Gastroesophageal sphincter (tissue), 4 donors: ENCODE results near the gene ZNF17. TPM values are rescaled to one million over a fixed set of nuclear protein-coding genes. Genes with fewer than 3 reads are reported as not detected.

Experiments used
- ATAC-seq: fragments of 150-250 bp; one replicate; pipeline ENCODE4 v1.9.1; 2016; ENCODE audit warnings: mild to moderate bottlenecking, moderate library complexity
- H3K27ac ChIP-seq, 4 donors: fragments of 200-600 bp; sonication (generic) in 3 of 4; 1 replicate in 3 of 4; 2 replicates in 1 of 4; pipeline ENCODE4 v1.5.1; 2016 to 2019
- H3K27me3 ChIP-seq: fragments of 200-600 bp; sonication (generic); one replicate; pipeline ENCODE4 v1.5.1; 2019
- H3K36me3 ChIP-seq, 2 donors: fragments of 200-600 bp; sonication (generic); one replicate each; pipeline ENCODE4 v1.5.1; 2019; ENCODE audit warnings: control low read depth in 1 of 2
- H3K4me1 ChIP-seq, 3 donors: fragments of 200-600 bp; sonication (generic); 1 replicate in 2 of 3; 2 replicates in 1 of 3; pipeline ENCODE4 v1.5.1; 2016 to 2019; ENCODE audit warnings: control low read depth in 2 of 3
- H3K4me3 ChIP-seq, 2 donors: fragments of 200-600 bp; sonication (generic); one replicate each; pipeline ENCODE4 v1.5.1; 2019; ENCODE audit warnings: mild to moderate bottlenecking in 1 of 2, moderate library complexity in 1 of 2
- H3K9me3 ChIP-seq, 3 donors: fragments of 200-600 bp; sonication (generic); one replicate each; pipeline ENCODE4 v1.5.1; 2017 to 2019; ENCODE audit warnings: control low read depth in 2 of 3
- CTCF ChIP-seq, 4 experiments: fragments of 200-600 bp in 2 of 4; fragments of 450-650 bp in 2 of 4; sonication (generic) in 1 of 4; IDR thresholded peaks; one replicate each; pipeline ENCODE4 v1.5.1; 2017 to 2019; ENCODE audit warnings: antibody characterized with exemption in 4 of 4, mild to moderate bottlenecking in 2 of 4, moderate library complexity in 2 of 4
- EP300 ChIP-seq: sonication (generic); formaldehyde crosslinking; IDR thresholded peaks from one replicate; pipeline ENCODE4 v1.6.1; 2017; ENCODE audit warnings: antibody characterized with exemption, mild to moderate bottlenecking
- POLR2A ChIP-seq, 2 donors: fragments of 450-650 bp; IDR thresholded peaks; one replicate each; pipeline ENCODE4 v1.6.1; 2017; ENCODE audit warnings: antibody characterized with exemption in 2 of 2, mild to moderate bottlenecking in 2 of 2, moderate library complexity in 1 of 2
- POLR2AphosphoS5 ChIP-seq: sonication (generic); formaldehyde crosslinking; IDR thresholded peaks from one replicate; pipeline ENCODE4 v1.6.1; 2017; ENCODE audit warnings: antibody characterized with exemption
- WGBS, 2 donors: methylation state at CpG; one replicate each; pipeline ENCODE4 v1.1.5; 2018; ENCODE audit warnings: low coverage in 1 of 2; 5-methylcytosine and 5-hydroxymethylcytosine counted together
- total RNA-seq, 4 donors: library from RNA; depleted of rRNA; stranded (reverse); fragments of >200 nt; gene quantifications; one replicate each; pipeline ENCODE4 v1.1.0, GENCODE V29; 2016

The ZNF17 gene
- total RNA-seq, 4 donors from 2014 or later = 9.1 to 21.0 (median 11.9) TPM

- no peak overlapping the region for H3K4me3 ChIP-seq
- 76 to 97% methylated on average over 2 to 3 of the region's 3 CpGs for WGBS, 2 donors
- H3K36me3 ChIP-seq = peaks cover 10 to 71% of the 10 kb centered on the region in 2 donors
- peaks cover 0 to 88% (median 0%) of the 10 kb centered on the region in 3 donors for H3K9me3 ChIP-seq
- H3K27me3 ChIP-seq = no peaks in the 10 kb centered on the region
- H3K27ac ChIP-seq = no peak overlapping the region
- H3K4me1 ChIP-seq = no peaks in the 10 kb centered on the region
- no peak for TF ChIP-seq CTCF (IDR thresholded peaks at IDR 0.05)
- TF ChIP-seq EP300 = no peak
- ATAC-seq = no peak
These were observed 10.1 kb downstream of the ZNF17 start for GRCh38 chr19:57421037-57421436.

- Histone ChIP-seq H3K27ac (peak overlapping the region in 3 of 4 donors; percentile 69 to 81 (median 75)), H3K4me3 (peak overlapping the region; percentile 48 to 76), H3K9me3 (peaks cover 0 to 6% (median 0%) of the 10 kb centered on the region in 3 donors), H3K36me3 (peaks cover 0 to 19% of the 10 kb centered on the region in 2 donors), H3K27me3 (no peaks in the 10 kb centered on the region), H3K4me1 (peaks cover 0 to 24% (median 14%) of the 10 kb centered on the region in 3 donors)
- peak; percentile 12 for ATAC-seq
- no peak for TF ChIP-seq POLR2AphosphoS5
- no peak for TF ChIP-seq CTCF (IDR thresholded peaks at IDR 0.05)
- no peak for TF ChIP-seq POLR2A (IDR thresholded peaks at IDR 0.05)
- no peak for TF ChIP-seq EP300
- WGBS, 2 donors = 23 to 38% methylated on average over 10 to 13 of the region's 15 CpGs
These were observed 23.6 kb downstream of the ZNF17 start for GRCh38 chr19:57434386-57435061.

- Histone ChIP-seq H3K27me3 (no peaks in the 10 kb centered on the region), H3K36me3 (peaks cover 0 to 20% of the 10 kb centered on the region in 2 donors), H3K4me3 (peak within 1 kb of the TSS; percentile 48 to 76), H3K4me1 (peaks cover 0 to 24% (median 14%) of the 10 kb centered on the region in 3 donors), H3K9me3 (peaks cover 0 to 14% (median 0%) of the 10 kb centered on the region in 3 donors), H3K27ac (peak within 1 kb of the TSS in 3 of 4 donors; percentile 69 to 81 (median 75))
- WGBS, 2 donors = 0% methylated on average over 7 to 12 of the region's 61 CpGs
- TF ChIP-seq POLR2AphosphoS5 = peak; percentile 22
- no peak for TF ChIP-seq EP300
- TF ChIP-seq CTCF (IDR thresholded peaks at IDR 0.05) = no peak
- TF ChIP-seq POLR2A (IDR thresholded peaks at IDR 0.05) = peak in 1 of 2 donors; percentile 8
- ATAC-seq = peak; percentile 100
These were observed 24.4 kb downstream of the ZNF17 start, which contains the start of gene ZNF749 for GRCh38 chr19:57435062-57435978. Gene ZNF749 (plus strand): TSS chr19:57435325. CDS start chr19:57435579, 254 bp downstream.

GRCh38 chr19:57436417-57436816 lies 25.5 kb downstream of the ZNF17 start:
- peaks cover 0 to 24% of the 10 kb centered on the region in 2 donors for H3K36me3 ChIP-seq
- ATAC-seq = no peak
- 67 to 100% methylated on average over 1 of the region's 1 CpG for WGBS, 2 donors
- TF ChIP-seq EP300 (no peak), CTCF (IDR thresholded peaks at IDR 0.05) (no peak), POLR2A (IDR thresholded peaks at IDR 0.05) (no peak), POLR2AphosphoS5 (no peak)
- H3K27ac ChIP-seq = no peak overlapping the region
- peaks cover 0 to 25% (median 0%) of the 10 kb centered on the region in 3 donors for H3K9me3 ChIP-seq
- H3K4me3 ChIP-seq = peak overlapping the region in 1 of 2 donors; percentile 76
- no peaks in the 10 kb centered on the region for H3K27me3 ChIP-seq
- H3K4me1 ChIP-seq = peaks cover 0 to 24% (median 14%) of the 10 kb centered on the region in 3 donors
